Panc1 (cell line): ENCODE results near the gene A2M.

Source experiments
- POLR2AphosphoS5 ChIP-seq: IDR thresholded peaks from 2 replicates; pipeline ENCODE4 v1.6.1; 2012; ENCODE audit warnings: mild to moderate bottlenecking, low read depth, low read length, moderate library complexity
- SIN3A ChIP-seq: IDR thresholded peaks from 2 replicates; pipeline ENCODE4 v1.6.1; 2012; ENCODE audit warnings: low read depth, mild to moderate bottlenecking, low read length, moderate library complexity, borderline replicate concordance; ENCODE audit not compliant: insufficient read depth
- TF ChIP-seq, protein P1 (sequence below): fragments of 450-650 bp; IDR thresholded peaks from 2 replicates; pipeline ENCODE4 v1.5.1; 2017; ENCODE audit warnings: mild to moderate bottlenecking

DNA sequence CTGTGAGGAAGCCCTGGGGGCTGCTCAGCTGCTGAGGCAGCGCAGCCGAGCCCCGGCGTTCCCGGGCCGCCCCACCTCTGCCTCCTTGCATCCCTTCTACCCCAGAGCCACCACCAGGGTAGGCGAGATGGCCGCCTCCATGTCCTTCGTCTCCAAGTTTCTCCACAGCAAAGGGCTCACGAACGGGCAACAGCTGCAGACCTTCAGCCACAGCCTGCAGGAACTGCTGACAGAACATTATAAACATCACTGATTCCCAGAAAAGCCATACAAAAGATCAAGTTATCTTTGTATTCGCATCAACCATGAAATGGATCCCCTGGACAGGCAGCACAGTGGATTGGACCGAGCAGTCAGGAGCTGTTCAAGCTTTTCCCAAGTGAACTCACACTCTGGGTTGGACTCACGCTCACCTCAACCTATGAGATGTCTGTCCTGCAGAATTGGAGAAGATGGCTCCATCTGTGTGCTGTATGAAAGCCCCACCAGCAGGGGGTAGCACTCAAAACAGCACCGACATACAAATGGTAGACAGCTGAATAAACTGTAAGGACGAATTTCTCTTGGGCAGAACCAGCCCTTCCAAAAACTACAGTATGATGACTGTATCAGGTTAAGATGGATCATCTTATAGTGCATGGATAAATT, 19.4 kb upstream of the A2M start:
- TF ChIP-seq POLR2AphosphoS5 (no peak), SIN3A (no peak)
- TF ChIP-seq, protein P1, sequence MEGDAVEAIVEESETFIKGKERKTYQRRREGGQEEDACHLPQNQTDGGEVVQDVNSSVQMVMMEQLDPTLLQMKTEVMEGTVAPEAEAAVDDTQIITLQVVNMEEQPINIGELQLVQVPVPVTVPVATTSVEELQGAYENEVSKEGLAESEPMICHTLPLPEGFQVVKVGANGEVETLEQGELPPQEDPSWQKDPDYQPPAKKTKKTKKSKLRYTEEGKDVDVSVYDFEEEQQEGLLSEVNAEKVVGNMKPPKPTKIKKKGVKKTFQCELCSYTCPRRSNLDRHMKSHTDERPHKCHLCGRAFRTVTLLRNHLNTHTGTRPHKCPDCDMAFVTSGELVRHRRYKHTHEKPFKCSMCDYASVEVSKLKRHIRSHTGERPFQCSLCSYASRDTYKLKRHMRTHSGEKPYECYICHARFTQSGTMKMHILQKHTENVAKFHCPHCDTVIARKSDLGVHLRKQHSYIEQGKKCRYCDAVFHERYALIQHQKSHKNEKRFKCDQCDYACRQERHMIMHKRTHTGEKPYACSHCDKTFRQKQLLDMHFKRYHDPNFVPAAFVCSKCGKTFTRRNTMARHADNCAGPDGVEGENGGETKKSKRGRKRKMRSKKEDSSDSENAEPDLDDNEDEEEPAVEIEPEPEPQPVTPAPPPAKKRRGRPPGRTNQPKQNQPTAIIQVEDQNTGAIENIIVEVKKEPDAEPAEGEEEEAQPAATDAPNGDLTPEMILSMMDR = peak; percentile 47
